SIG-M5 treated with dmso at 0.1 percent for 504 hours (cell line): Measurements from ENCODE around the gene CPAMD8.
"Not testable (repeated sequence)": the region's sequence is repeated elsewhere in the genome, so short reads cannot be mapped to it uniquely, and the experiment has no call there.

Experiments
- DNase-seq: peaks from one replicate; lab custom pipeline; 2025; ENCODE audit not compliant: unreplicated experiment; lab: John Stamatoyannopoulos, UW

Gene CPAMD8

DNA sequence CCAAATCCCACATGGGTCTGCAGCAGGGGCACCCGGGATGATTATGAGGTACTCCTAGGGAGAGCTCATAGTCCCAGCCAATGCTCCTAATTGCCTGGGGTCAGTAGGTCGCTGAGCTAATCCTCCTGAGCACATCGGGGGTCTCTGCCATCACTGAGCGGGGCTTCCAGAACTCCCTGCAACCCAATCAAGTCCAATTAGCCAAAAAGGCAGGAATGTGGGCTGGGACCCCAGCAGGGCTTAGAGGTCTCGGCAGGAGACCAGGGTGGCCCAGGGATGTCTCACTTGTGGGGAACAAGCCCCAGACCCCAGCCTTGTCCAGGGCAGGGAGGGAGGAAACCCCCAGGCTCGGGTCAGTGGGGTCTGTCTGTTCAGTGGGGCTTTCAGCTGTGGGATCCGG, 17.1 kb upstream of the CPAMD8 start:
- DNase-seq: no peak

DNA sequence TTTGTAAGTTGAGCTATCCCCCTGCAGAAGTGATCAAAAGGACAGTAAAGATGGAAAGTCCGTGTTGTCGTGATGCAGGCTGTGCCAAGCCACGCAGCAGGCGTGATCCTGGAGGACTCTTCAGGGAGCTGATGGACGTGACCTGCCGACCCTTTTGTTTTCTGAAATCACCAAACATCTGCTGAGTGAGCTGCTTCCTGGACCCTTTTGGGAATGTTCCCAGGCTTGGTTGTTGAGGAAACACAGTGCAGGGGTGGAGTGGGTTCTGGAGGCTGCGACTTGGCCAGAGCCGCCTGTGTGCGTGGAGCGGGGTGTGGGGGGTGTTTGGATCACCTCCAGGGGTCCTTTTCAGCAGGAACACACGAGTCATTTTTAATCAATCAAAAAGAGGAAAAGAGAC, 15.4 kb upstream of the CPAMD8 start:
- no peak for DNase-seq

DNA sequence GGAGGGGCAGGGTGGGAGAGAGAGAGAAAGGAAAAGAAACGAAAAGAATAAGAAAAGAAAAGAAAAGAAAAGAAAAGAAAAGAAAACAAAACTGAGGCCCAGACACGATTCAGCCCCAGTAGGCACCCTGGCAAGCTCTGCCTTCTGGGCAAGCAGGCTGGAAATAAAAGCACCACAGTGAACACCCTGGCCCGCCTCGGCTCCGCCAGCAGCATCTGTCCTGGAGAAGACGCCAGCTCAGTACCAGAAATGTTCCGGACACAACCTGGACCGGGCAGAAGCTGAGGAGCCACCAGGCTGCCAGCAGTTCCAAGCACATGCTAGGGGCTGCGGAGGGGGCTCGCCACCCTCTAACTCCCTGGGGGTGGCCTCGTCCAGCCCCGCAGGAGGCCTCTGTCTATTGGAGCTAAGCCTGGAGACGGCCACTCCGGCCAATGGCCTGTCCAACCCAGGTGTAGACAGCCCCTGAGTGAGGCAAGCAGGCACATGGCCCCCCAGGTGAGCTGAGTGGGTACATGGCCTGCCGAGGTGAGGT, 11.4 kb upstream of the CPAMD8 start:
- no peak for DNase-seq

DNA sequence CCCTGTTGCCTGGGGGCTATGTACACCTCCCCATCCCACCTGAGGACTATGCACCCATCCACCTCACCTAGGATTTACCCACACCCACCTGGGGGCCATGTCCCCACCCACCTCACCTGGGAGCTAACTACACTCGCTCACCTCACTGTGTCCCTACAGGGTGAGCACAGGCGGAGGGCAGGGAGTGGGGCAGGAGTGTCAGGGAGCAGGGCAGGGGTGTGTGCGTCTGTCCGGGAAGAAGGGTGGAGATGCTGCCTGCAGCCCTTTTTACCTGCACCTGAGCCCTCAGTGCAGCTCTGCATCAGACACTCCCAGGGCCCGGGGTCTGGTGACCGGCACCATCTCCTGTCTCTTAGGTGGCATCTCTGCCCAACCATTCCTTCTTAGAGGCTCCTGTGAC, 10.6 kb upstream of the CPAMD8 start:
- DNase-seq: no peak

DNA sequence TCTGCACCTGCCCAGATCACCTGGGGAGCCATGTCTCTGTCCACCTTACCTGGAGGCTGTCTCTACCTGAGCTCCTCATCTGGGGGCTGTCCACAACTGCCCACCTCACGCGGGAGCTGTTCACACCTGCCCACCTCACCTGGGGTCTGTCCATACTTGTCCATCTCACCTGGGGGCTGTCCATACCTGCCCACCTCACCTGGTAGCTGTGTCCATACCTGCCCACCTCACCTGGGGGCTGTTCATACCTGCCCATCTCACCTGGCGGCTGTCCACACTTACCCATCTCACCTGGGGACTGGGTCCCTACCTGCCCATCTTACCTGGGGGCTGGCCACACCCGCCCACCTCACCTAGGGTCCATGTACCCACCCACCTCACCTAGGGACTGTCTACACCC, 10.0 kb upstream of the CPAMD8 start:
- no peak for DNase-seq

DNA sequence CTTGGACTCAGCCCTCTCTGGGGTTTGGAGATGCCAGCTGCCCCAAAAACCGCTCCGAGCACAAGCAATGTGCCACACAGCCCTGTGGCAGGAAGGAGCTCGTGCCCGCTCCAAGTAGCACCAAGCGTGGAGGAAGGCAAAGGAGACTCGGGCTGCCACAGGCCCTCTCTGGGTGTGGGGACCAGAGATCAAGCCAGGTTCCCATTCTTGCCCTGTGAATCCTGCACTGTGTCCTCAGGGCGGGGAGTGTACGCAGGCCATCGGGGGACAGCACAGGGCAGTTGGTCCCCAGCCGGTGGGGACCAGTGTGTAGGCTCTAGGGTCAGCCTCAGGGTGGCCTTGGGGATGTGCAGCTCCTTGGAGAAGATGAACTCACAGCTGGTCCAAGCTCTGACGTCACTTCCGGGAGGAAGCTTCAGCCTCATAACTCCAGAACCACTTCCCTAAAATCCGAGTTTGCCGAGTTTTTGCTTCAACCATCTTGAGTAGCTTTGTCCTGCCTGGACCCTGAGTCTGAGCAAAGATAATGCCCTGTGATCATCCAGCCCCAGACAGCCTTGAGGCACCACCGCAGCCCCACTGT, 9.3 kb upstream of the CPAMD8 start:
- DNase-seq: peak; percentile 50

DNA sequence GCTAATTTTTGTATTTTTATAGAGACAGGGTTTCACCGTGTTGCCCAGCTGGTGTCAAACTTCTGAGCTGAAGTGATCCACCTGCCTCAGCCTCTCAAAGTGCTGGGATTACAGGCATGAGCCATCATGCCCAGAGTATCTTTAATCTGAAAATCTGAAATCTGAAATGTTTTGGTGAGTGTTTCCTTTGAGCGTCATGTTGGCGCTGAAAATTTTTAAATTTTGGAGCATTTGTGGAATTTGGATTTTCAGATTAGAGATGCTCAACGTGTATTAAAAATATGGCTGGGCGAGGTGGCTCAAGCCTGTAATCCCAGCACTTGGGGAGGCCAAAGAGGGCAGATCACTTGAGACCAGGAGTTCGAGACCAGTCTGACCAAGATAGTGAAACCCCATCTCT, 5.1 kb upstream of the CPAMD8 start:
- no peak for DNase-seq

DNA sequence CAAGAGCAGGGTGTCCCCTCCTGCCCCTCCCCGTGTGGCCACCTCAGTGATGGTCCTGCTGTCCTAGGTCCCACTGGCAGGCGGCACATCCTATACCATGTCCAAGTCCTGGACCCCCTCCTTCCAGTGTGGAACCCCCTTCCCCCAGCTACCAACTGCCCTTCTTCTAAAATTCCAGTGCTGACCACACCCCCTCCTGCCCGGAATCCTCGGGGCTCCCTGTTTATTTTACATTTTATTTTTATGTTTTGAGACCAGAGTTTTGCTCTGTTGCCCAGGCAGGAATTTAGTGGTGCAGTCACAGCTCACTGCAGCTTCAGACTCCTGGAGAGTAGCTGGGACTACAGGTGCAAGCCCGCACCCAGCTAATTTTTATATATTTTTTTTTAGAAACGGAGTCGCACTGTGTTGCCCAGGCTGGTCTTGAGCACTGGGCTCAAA, 945 bp upstream of the CPAMD8 start:
- DNase-seq: no peak

DNA sequence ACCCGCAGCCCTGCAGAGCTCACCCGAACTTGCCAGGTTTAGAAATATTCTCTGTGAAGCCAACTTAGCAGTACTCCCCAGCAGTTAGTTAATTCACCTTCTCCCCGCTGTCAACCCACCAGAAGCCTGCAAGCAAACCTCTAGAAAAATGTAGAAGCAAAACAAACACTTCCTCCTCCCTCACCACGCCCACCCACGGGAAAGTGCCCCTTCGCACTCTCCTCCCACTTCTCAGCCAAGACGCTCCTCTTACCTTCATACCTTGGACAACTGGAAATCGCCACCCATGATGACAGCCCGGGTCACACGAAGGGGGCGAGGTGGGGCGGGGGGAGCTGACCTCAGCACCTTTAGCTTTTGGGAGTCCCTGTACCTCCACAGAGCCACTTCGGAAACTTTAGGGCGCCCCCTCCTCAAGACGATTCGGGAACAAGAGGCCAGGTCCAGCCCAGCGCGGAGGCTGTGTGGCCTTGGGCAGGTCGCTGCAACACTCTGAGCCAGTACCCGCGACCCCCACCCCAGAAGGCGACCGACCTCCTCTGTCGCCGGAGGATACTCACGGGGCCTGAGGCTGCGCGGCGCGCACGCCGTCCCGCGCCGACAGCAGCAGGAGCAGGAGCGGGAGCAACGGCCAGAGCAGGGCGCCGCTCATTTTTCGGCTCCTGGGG, 485 bp downstream of the CPAMD8 start:
- DNase-seq: peak; percentile 56

DNA sequence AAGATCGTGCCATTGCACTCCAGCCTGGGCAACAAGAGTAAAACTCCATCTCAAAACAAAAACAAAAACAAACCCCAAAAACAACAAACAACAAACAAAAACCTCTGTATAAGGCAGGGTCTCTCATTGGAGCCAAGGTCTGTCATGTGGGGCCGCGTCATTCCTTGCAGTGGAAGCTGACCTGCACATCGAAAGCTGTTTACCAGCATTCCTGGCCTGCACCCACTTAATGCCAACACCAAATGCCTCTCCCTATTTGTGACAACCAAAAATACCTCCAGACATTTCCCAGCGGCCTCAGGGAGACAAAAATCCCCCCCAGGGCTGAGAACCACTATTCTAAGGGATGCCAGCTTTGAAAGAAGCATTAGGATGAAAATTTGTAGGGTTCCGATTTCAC, 1.2 kb downstream of the CPAMD8 start:
- no peak for DNase-seq

DNA sequence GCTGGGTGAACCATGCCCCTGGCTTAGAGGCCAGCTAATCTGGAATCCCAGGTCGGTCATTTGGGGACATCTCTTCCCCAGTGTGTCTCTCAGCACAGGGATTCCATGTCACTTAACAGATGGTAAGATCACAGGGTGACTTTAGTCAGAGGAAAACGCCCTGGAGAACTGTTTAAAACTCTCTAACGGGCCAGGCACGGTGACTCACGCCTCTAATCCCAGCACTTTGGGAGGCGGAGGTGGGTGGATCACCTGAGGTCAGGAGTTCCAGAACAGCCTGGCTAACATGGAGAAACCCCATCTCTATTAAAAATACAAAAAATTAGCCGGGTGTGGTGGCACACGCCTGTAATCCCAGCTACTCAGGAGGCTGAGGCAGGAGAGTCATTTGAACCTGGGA, 1.7 kb downstream of the CPAMD8 start:
- DNase-seq: not testable (repeated sequence)

DNA sequence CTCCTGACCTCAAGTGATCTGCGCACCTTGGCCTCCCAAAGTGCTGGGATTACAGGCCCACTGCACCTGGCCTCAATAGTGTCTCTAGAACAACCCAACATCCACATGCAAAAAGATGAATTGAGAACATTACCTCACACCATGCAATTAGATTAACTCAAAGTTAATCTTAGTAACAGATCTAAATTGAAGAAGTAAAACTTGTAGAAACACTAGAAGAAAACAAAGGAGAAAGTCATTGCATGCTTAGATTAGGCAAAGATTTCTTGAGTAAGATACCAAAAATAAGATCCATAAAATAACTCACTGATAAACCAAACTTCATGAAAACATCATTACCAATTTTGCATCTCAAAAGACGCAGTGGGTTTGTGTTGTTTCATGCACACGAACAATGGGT, 2.8 kb downstream of the CPAMD8 start:
- DNase-seq: no peak

DNA sequence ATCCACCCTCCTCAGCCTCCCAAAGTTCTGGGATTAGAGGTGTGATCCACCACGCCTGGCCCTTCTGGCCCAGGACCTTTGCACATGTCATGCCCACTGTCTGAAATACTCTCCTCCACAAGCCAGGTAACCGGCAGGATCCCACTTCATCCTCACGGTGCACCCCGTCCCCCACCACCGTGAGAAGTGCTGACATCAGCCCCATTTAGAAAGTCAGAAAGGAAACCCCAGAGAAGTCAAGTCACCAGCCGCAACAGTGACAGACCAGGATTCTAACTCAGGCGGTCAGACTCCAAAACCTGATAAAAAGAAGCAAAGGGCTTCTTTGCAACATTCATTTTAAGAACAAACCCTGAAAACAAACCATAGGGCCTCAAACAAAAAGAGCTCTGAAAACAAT, 3.9 kb downstream of the CPAMD8 start:
- DNase-seq: no peak

DNA sequence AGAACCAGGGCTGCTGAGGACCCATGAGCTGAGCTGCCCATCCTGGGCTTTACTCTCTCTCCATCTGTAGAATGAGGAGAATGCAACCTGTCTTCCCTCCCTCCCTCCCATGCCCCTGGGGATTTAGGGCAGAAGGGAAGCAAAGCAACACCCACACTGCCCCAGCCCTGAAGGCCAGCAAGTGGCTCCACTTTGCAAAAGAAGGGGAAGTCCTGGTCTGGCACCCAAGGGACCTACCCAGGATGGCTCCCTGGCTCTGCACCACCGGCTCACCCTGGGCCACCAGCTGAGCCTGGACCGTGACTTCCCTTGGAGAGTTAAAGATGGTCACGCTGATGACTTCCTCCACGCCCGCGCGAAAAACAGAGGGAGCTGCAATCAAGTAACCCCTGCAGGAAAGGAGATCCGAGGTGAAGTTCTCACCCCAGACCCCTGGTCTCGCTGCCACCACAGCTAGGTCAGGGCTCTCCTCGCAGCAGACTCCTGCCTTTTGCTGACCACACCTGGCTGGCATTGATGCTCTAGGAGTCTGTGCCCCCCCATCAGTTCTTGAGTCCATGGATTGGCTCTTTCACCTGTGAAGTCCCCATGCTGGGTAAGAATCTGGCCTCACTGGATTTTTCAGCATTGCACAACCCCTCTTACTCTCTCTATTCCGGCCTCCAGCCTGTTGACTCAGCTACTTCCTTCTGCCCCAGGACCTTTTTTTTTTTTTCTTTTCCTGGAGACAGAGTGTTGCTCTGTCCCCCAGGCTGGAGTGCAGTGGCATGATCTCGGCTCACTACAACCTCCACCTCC, 4.6 kb downstream of the CPAMD8 start:
- peak; percentile 77 for DNase-seq

DNA sequence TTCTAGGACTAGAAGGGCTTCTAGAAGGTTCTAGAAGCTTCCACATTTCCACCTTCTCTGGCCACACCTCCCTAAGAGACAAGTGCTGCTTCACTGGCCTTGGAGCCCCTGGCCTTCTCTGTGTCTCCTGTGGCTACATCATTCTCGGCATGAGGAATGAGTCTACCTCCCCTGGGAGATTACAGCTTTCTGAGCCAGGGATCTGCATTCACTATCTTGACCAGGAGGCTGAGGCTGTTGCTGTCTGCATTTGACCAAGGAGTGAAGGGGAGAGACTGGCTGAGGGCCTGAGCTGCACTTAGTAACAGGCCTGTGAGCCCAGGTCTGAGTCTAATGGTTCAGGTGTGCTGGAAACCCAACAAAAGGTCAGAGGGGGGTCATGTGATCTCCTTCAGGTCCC, 5.3 kb downstream of the CPAMD8 start:
- DNase-seq: no peak

DNA sequence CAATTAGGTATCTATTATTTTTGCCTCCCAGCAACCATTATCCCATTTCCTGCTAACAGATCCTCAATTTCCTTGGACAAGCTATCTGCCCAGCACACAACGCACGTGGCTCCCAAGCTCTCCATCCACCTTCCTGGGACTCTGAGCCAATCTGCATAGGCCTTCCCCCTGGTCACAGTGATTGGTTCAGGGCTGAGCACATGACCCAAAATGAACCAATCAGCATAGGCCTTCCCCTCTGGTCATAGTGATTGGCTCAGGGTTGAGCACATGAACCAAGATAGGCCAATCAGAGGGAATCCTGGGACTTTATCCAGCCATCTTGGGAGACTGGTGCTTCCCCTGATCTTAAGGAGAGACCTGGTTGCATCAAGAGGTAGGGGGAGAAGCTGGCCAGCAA, 5.8 kb downstream of the CPAMD8 start:
- DNase-seq: no peak

DNA sequence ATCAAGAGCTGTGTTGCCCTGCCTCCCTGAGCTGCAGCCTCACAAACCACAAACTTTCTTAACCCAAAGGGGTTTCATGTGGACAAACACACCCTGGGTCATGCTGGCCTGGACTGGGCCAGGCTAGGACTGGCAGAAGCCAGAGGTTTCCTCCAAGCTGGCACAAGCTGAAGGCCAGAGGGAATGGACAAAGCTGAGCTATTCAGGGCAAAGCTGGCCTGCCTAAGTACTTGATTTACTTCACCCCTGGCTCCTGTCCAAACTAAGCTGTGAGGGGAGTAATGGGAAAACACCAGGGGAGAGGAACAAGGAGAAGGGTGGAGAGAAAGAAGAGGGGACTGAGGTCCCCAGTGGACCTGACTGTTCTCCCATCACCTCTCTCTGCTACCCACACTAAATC, 6.2 kb downstream of the CPAMD8 start:
- no peak for DNase-seq

DNA sequence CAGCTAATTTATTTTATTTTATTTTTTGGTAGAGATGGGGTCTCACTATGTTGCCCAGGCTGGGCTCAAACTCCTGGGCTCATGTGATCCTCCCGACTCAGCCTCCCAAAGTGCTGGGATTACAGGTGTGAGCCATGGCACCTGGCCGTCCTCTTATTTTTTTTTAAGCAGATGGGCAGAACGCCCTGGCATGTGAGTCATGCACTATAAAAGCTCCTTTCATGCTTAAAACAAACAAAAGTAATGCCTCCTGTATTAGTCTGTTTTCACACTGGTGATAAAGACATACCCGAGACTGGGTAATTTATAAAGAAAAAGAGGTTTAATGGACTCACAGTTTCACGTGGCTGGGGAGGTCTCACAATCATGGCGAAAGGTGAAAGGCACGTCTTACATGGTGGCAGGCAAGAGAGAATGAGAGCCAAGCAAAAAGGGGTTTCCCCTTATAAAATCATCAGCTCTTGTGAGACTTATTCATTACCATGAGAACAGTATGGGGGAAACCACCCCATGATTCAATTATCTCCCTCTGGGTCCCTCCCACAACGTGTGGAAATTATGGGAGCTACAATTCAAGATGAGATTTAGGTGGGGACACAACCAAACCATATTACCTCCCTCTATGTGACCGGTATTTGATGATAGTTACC, 12.3 kb downstream of the CPAMD8 start:
- not testable (repeated sequence) for DNase-seq

DNA sequence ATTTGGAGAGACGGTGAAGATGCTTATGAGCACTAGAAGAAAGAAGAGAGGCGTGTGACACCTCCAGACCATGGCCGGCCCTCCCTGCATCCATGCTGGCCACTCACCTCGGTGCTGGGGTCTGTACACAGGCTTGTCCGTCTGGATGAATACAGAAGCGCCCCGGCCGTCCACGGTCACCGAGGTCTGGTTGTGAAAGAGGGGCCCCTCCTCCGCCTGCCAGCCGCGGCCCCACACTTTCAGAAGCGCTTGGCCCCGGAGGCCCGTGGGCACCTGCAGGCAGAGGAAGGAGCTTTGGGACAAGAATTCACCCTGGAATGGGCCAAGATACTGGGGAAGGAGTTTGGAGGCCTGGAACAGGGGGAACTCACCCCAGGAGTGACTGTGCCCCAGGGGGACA, 15.1 kb downstream of the CPAMD8 start:
- no peak for DNase-seq

DNA sequence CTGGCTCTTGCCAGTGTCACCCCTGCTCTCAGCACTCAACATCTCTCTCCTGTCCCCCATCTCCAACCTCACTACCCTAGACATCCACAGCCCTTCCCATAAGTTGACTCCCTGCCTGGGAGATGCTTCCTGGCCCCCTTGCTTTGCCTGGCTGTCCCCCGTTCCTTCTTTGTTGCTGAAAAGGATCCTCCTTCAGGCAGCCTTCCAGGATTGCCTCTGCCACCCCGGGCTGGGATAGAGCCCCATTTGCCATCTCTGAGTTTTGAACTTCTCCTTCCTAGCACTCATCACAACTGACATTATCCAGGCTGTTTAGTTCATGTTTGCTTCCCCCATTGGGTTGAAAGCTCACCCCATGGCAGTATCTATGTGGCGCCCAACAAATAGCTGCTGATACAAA, 20.0 kb downstream of the CPAMD8 start:
- DNase-seq: no peak

DNA sequence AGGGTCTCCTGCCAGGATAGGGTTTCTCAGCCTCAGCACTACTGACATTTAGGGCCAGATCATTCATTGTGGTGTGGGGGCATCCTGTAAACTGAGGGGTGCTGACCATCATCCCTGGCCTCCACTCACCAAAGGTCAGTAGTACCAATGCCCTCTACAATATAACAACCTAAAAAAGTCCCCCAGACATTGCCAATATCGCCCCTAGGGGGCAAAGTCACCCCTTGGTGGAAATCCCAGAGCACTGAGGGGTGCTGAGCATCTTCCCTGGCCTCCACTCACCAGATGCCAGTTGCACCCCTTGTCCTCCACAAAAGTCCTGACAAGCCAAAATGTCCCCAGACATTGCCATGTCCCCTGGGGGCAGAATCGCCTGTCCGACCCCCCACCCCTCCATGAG, 21.6 kb downstream of the CPAMD8 start:
- DNase-seq: no peak

DNA sequence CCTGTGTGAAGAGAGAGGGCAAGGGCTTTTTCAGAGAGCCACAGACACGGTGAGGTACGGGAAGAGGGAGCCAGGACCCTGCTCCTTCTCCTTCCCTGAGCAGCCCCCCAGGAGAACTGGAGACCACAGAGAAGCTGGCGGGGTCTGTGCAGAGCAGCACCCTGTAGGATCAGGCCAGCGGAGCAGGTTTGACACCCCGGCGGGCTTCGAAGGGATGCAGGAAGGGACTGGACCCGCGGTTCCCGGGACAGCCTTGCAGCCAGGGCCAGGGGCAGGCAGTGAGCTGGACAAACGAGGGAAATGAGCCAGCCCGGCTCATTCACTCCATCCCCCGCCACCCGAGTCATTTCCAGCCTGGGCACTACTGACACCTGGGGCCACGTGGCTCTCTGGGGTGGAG, 22.2 kb downstream of the CPAMD8 start:
- DNase-seq: no peak
